ENCODE measurements around the gene MYO1B. TPM values are rescaled to one million over a fixed set of nuclear protein-coding genes. Genes with fewer than 3 reads are reported as not detected.

The MYO1B gene
- total RNA-seq, 6 experiments from 2014 or later: 214 to 254 (median 236) TPM

GRCh38 chr2:191434072-191434471 lies 188.9 kb downstream of the MYO1B start:
- H3K4me3 Mint-ChIP-seq: no peak overlapping the region
- no peak for DNase-seq
- H3K27ac Mint-ChIP-seq: peak overlapping the region; percentile 13; the same call in 1 of the 2 replicates
- TF ChIP-seq CTCF (IDR thresholded peaks at IDR 0.05): no peak
- H3K36me3 Mint-ChIP-seq (ENCODE audit: low read depth): peaks cover 8% of the 10 kb centered on the region; the same call in 1 of the 2 replicates
- H3K27me3 Mint-ChIP-seq (ENCODE audit: insufficient read depth): peaks cover 6% of the 10 kb centered on the region
- peaks cover 33% of the 10 kb centered on the region for H3K4me1 Mint-ChIP-seq (ENCODE audit: low read depth)
- H3K9me3 Mint-ChIP-seq: no peaks in the 10 kb centered on the region

- peaks cover 33% of the 10 kb centered on the region for H3K4me1 Mint-ChIP-seq (ENCODE audit: low read depth)
- DNase-seq: no peak
- no peaks in the 10 kb centered on the region for H3K9me3 Mint-ChIP-seq
- TF ChIP-seq CTCF (IDR thresholded peaks at IDR 0.05): no peak
- H3K27ac Mint-ChIP-seq: no peak overlapping the region
- no peak overlapping the region for H3K4me3 Mint-ChIP-seq
- H3K27me3 Mint-ChIP-seq (ENCODE audit: insufficient read depth): peaks cover 6% of the 10 kb centered on the region
- peaks cover 8% of the 10 kb centered on the region; the same call in 1 of the 2 replicates for H3K36me3 Mint-ChIP-seq (ENCODE audit: low read depth)
Observed at GRCh38 chr2:191435141-191435540, 189.9 kb downstream of the MYO1B start.

GRCh38 chr2:191436368-191437055 lies 191.3 kb downstream of the MYO1B start:
- DNase-seq: no peak
- H3K36me3 Mint-ChIP-seq (ENCODE audit: low read depth): peaks cover 4% of the 10 kb centered on the region; the same call in 1 of the 2 replicates
- H3K9me3 Mint-ChIP-seq: no peaks in the 10 kb centered on the region
- no peak for TF ChIP-seq CTCF (IDR thresholded peaks at IDR 0.05)
- no peak overlapping the region; the same call in 1 of the 2 replicates for H3K27ac Mint-ChIP-seq
- H3K27me3 Mint-ChIP-seq (ENCODE audit: insufficient read depth): peaks cover 6% of the 10 kb centered on the region
- H3K4me3 Mint-ChIP-seq: no peak overlapping the region
- peaks cover 34% of the 10 kb centered on the region for H3K4me1 Mint-ChIP-seq (ENCODE audit: low read depth)

- peaks cover 45% of the 10 kb centered on the region for H3K4me1 Mint-ChIP-seq (ENCODE audit: low read depth)
- no peaks in the 10 kb centered on the region for H3K36me3 Mint-ChIP-seq (ENCODE audit: low read depth)
- no peak for TF ChIP-seq CTCF (IDR thresholded peaks at IDR 0.05)
- peaks cover 8% of the 10 kb centered on the region for H3K27me3 Mint-ChIP-seq (ENCODE audit: insufficient read depth)
- H3K9me3 Mint-ChIP-seq: no peaks in the 10 kb centered on the region
- H3K4me3 Mint-ChIP-seq: no peak overlapping the region
- no peak for DNase-seq
- no peak overlapping the region for H3K27ac Mint-ChIP-seq
Observed at GRCh38 chr2:191439481-191439880, 194.3 kb downstream of the MYO1B start.

GRCh38 chr2:191441496-191442214 lies 196.5 kb downstream of the MYO1B start:
- H3K4me1 Mint-ChIP-seq (ENCODE audit: low read depth): peaks cover 31% of the 10 kb centered on the region
- TF ChIP-seq CTCF (IDR thresholded peaks at IDR 0.05): no peak
- H3K27me3 Mint-ChIP-seq (ENCODE audit: insufficient read depth): peaks cover 6% of the 10 kb centered on the region
- peak overlapping the region; percentile 60; the same call in 1 of the 2 replicates for H3K4me3 Mint-ChIP-seq
- DNase-seq: peak; percentile 49
- peak overlapping the region; percentile 75 for H3K27ac Mint-ChIP-seq
- no peaks in the 10 kb centered on the region for H3K9me3 Mint-ChIP-seq
- H3K36me3 Mint-ChIP-seq (ENCODE audit: low read depth): no peaks in the 10 kb centered on the region

Data from HFFc6 (cell line).